Measurements from ENCODE around the gene ARID1B.

Gene ARID1B

GRCh38 chr6:156840606-156841005 is 63.4 kb downstream of the ARID1B start:
- Histone ChIP-seq H2BK120ac (ENCODE audit: insufficient read depth, low read length, poor library complexity) (no peak overlapping the region), H3K9me3 (ENCODE audit: insufficient read depth, low read depth, low read length) (no peaks in the 10 kb centered on the region), H3K4me1 (ENCODE audit: control insufficient read depth in 1 of 2, insufficient read depth in 2 of 2, low read length in 2 of 2) (peaks cover 0 to 8% of the 10 kb centered on the region in 2 experiments), H2AFZ (ENCODE audit: insufficient read depth, low read length, poor library complexity) (no peak overlapping the region), H3K4ac (ENCODE audit: low read depth, low read length) (no peak overlapping the region), H3K36me3 (ENCODE audit: control insufficient read depth in 1 of 2, insufficient read depth in 2 of 2, low read length in 2 of 2) (peaks cover 4 to 8% of the 10 kb centered on the region in 2 experiments), H3K4me2 (ENCODE audit: low read length) (no peak overlapping the region), H3K9ac (ENCODE audit: low read length) (no peak overlapping the region), H3K79me1 (ENCODE audit: low read length) (peaks cover 2% of the 10 kb centered on the region), H3K79me2 (ENCODE audit: control insufficient read depth, insufficient read depth, low read length, poor library complexity) (no peaks in the 10 kb centered on the region), H2AK5ac (ENCODE audit: low read length) (no peak overlapping the region), H3K27me3 (ENCODE audit: insufficient read depth, low read length) (no peaks in the 10 kb centered on the region), H2BK12ac (ENCODE audit: low read length) (no peak overlapping the region), H2BK5ac (ENCODE audit: low read depth, low read length, poor library complexity) (no peak overlapping the region), H3K23ac (ENCODE audit: low read length) (no peak overlapping the region), H3K27ac (ENCODE audit: low read depth, low read length) (peak overlapping the region; percentile 33), H3K18ac (ENCODE audit: low read length) (no peak overlapping the region), H3K14ac (ENCODE audit: low read length) (no peak overlapping the region), H3K4me3 (ENCODE audit: low read depth, low read length) (no peak overlapping the region), H4K12ac (ENCODE audit: low read depth, low read length) (no peak overlapping the region), H4K8ac (ENCODE audit: low read depth, low read length) (no peak overlapping the region), H4K91ac (ENCODE audit: low read depth, low read length) (no peak overlapping the region)
- no peak for DNase-seq
- WGBS (ENCODE audit: extremely low coverage, insufficient coverage, insufficient read length): no CpG with 5 or more reads among the region's 2 CpGs

- WGBS (ENCODE audit: extremely low coverage, insufficient coverage, insufficient read length): no CpG with 5 or more reads among the region's 3 CpGs
- Histone ChIP-seq H3K18ac (ENCODE audit: low read length) (no peak overlapping the region), H3K79me1 (ENCODE audit: low read length) (peaks cover 2% of the 10 kb centered on the region), H4K8ac (ENCODE audit: low read depth, low read length) (no peak overlapping the region), H3K27me3 (ENCODE audit: insufficient read depth, low read length) (no peaks in the 10 kb centered on the region), H3K23ac (ENCODE audit: low read length) (no peak overlapping the region), H3K4me2 (ENCODE audit: low read length) (no peak overlapping the region), H2BK12ac (ENCODE audit: low read length) (no peak overlapping the region), H3K9ac (ENCODE audit: low read length) (no peak overlapping the region), H2AFZ (ENCODE audit: insufficient read depth, low read length, poor library complexity) (no peak overlapping the region), H3K4ac (ENCODE audit: low read depth, low read length) (no peak overlapping the region), H3K27ac (ENCODE audit: low read depth, low read length) (no peak overlapping the region), H3K36me3 (ENCODE audit: control insufficient read depth in 1 of 2, insufficient read depth in 2 of 2, low read length in 2 of 2) (peaks cover 0 to 5% of the 10 kb centered on the region in 2 experiments), H3K14ac (ENCODE audit: low read length) (no peak overlapping the region), H3K9me3 (ENCODE audit: insufficient read depth, low read depth, low read length) (no peaks in the 10 kb centered on the region), H3K4me3 (ENCODE audit: low read depth, low read length) (no peak overlapping the region), H3K4me1 (ENCODE audit: control insufficient read depth in 1 of 2, insufficient read depth in 2 of 2, low read length in 2 of 2) (peaks cover 0 to 8% of the 10 kb centered on the region in 2 experiments), H2AK5ac (ENCODE audit: low read length) (no peak overlapping the region), H4K91ac (ENCODE audit: low read depth, low read length) (no peak overlapping the region), H3K79me2 (ENCODE audit: control insufficient read depth, insufficient read depth, low read length, poor library complexity) (peaks cover 2% of the 10 kb centered on the region), H2BK120ac (ENCODE audit: insufficient read depth, low read length, poor library complexity) (no peak overlapping the region), H4K12ac (ENCODE audit: low read depth, low read length) (no peak overlapping the region), H2BK5ac (ENCODE audit: low read depth, low read length, poor library complexity) (no peak overlapping the region)
- no peak for DNase-seq
Observed at GRCh38 chr6:156841508-156841907, 64.3 kb downstream of the ARID1B start.

GRCh38 chr6:156842598-156843250 is 65.5 kb downstream of the ARID1B start:
- no CpG with 5 or more reads among the region's 3 CpGs for WGBS (ENCODE audit: extremely low coverage, insufficient coverage, insufficient read length)
- Histone ChIP-seq H4K91ac (ENCODE audit: low read depth, low read length) (no peak overlapping the region), H3K79me1 (ENCODE audit: low read length) (peaks cover 2% of the 10 kb centered on the region), H3K14ac (ENCODE audit: low read length) (no peak overlapping the region), H3K27ac (ENCODE audit: low read depth, low read length) (no peak overlapping the region), H3K9me3 (ENCODE audit: insufficient read depth, low read depth, low read length) (no peaks in the 10 kb centered on the region), H2BK12ac (ENCODE audit: low read length) (no peak overlapping the region), H3K36me3 (ENCODE audit: control insufficient read depth in 1 of 2, insufficient read depth in 2 of 2, low read length in 2 of 2) (peaks cover 0 to 2% of the 10 kb centered on the region in 2 experiments), H3K18ac (ENCODE audit: low read length) (no peak overlapping the region), H2AFZ (ENCODE audit: insufficient read depth, low read length, poor library complexity) (no peak overlapping the region), H3K4me1 (ENCODE audit: control insufficient read depth in 1 of 2, insufficient read depth in 2 of 2, low read length in 2 of 2) (peaks cover 0 to 8% of the 10 kb centered on the region in 2 experiments), H3K79me2 (ENCODE audit: control insufficient read depth, insufficient read depth, low read length, poor library complexity) (peaks cover 7% of the 10 kb centered on the region), H2BK120ac (ENCODE audit: insufficient read depth, low read length, poor library complexity) (no peak overlapping the region), H2AK5ac (ENCODE audit: low read length) (no peak overlapping the region), H3K4me3 (ENCODE audit: low read depth, low read length) (no peak overlapping the region), H3K23ac (ENCODE audit: low read length) (no peak overlapping the region), H3K4me2 (ENCODE audit: low read length) (no peak overlapping the region), H4K12ac (ENCODE audit: low read depth, low read length) (no peak overlapping the region), H3K27me3 (ENCODE audit: insufficient read depth, low read length) (no peaks in the 10 kb centered on the region), H2BK5ac (ENCODE audit: low read depth, low read length, poor library complexity) (no peak overlapping the region), H3K4ac (ENCODE audit: low read depth, low read length) (no peak overlapping the region), H4K8ac (ENCODE audit: low read depth, low read length) (no peak overlapping the region), H3K9ac (ENCODE audit: low read length) (no peak overlapping the region)
- no peak for DNase-seq

- H2AFZ ChIP-seq (ENCODE audit: insufficient read depth, low read length, poor library complexity): no peak overlapping the region
- no peak overlapping the region for H2BK12ac ChIP-seq (ENCODE audit: low read length)
- H3K79me1 ChIP-seq (ENCODE audit: low read length): peaks cover 2% of the 10 kb centered on the region
- H3K9ac ChIP-seq (ENCODE audit: low read length): no peak overlapping the region
- no peak overlapping the region for H2BK5ac ChIP-seq (ENCODE audit: low read depth, low read length, poor library complexity)
- no CpG with 5 or more reads among the region's 3 CpGs for WGBS (ENCODE audit: extremely low coverage, insufficient coverage, insufficient read length)
- no peak overlapping the region for H4K8ac ChIP-seq (ENCODE audit: low read depth, low read length)
- no peak overlapping the region for H3K4me2 ChIP-seq (ENCODE audit: low read length)
- H2AK5ac ChIP-seq (ENCODE audit: low read length): no peak overlapping the region
- H4K12ac ChIP-seq (ENCODE audit: low read depth, low read length): no peak overlapping the region
- no peak overlapping the region for H3K23ac ChIP-seq (ENCODE audit: low read length)
- peaks cover 0 to 2% of the 10 kb centered on the region in 2 experiments for H3K36me3 ChIP-seq (ENCODE audit: control insufficient read depth in 1 of 2, insufficient read depth in 2 of 2, low read length in 2 of 2)
- no peaks in the 10 kb centered on the region for H3K9me3 ChIP-seq (ENCODE audit: insufficient read depth, low read depth, low read length)
- H4K91ac ChIP-seq (ENCODE audit: low read depth, low read length): no peak overlapping the region
- H3K4me3 ChIP-seq (ENCODE audit: low read depth, low read length): no peak overlapping the region
- H3K4ac ChIP-seq (ENCODE audit: low read depth, low read length): no peak overlapping the region
- no peak overlapping the region for H3K18ac ChIP-seq (ENCODE audit: low read length)
- peaks cover 8% of the 10 kb centered on the region for H3K79me2 ChIP-seq (ENCODE audit: control insufficient read depth, insufficient read depth, low read length, poor library complexity)
- no peak overlapping the region for H3K14ac ChIP-seq (ENCODE audit: low read length)
- no peak for DNase-seq
- H3K27ac ChIP-seq (ENCODE audit: low read depth, low read length): no peak overlapping the region
- H3K4me1 ChIP-seq (ENCODE audit: control insufficient read depth in 1 of 2, insufficient read depth in 2 of 2, low read length in 2 of 2): peaks cover 0 to 8% of the 10 kb centered on the region in 2 experiments
- no peaks in the 10 kb centered on the region for H3K27me3 ChIP-seq (ENCODE audit: insufficient read depth, low read length)
- no peak overlapping the region for H2BK120ac ChIP-seq (ENCODE audit: insufficient read depth, low read length, poor library complexity)
Observed at GRCh38 chr6:156844089-156844488, 66.9 kb downstream of the ARID1B start.

Measured in trophoblast cell (in vitro differentiated cells and primary cell).